CD4-positive, alpha-beta T cell treated with Interleukin-4 for 1 hour (primary cell): ENCODE measurements around the gene GPR179.

Experiments
- DNase-seq, 2 donors: peaks; one replicate each; pipeline ENCODE4 v3.0.0-alpha.2; 2020 to 2022

The GPR179 gene, protein sequence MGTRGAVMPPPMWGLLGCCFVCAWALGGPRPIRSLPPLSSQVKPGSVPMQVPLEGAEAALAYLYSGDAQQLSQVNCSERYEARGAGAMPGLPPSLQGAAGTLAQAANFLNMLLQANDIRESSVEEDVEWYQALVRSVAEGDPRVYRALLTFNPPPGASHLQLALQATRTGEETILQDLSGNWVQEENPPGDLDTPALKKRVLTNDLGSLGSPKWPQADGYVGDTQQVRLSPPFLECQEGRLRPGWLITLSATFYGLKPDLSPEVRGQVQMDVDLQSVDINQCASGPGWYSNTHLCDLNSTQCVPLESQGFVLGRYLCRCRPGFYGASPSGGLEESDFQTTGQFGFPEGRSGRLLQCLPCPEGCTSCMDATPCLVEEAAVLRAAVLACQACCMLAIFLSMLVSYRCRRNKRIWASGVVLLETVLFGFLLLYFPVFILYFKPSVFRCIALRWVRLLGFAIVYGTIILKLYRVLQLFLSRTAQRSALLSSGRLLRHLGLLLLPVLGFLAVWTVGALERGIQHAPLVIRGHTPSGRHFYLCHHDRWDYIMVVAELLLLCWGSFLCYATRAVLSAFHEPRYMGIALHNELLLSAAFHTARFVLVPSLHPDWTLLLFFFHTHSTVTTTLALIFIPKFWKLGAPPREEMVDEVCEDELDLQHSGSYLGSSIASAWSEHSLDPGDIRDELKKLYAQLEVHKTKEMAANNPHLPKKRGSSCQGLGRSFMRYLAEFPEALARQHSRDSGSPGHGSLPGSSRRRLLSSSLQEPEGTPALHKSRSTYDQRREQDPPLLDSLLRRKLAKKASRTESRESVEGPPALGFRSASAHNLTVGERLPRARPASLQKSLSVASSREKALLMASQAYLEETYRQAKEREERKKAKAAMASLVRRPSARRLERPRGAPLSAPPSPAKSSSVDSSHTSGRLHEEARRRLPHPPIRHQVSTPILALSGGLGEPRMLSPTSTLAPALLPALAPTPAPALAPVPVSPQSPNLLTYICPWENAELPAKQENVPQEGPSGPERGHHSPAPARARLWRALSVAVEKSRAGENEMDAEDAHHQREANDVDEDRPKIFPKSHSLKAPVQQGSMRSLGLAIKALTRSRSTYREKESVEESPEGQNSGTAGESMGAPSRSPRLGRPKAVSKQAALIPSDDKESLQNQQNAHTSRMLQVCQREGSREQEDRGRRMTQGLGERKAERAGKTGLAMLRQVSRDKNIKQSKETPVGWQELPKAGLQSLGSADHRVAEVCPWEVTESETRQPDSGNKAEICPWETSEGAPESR (N-terminal part only)

DNA sequence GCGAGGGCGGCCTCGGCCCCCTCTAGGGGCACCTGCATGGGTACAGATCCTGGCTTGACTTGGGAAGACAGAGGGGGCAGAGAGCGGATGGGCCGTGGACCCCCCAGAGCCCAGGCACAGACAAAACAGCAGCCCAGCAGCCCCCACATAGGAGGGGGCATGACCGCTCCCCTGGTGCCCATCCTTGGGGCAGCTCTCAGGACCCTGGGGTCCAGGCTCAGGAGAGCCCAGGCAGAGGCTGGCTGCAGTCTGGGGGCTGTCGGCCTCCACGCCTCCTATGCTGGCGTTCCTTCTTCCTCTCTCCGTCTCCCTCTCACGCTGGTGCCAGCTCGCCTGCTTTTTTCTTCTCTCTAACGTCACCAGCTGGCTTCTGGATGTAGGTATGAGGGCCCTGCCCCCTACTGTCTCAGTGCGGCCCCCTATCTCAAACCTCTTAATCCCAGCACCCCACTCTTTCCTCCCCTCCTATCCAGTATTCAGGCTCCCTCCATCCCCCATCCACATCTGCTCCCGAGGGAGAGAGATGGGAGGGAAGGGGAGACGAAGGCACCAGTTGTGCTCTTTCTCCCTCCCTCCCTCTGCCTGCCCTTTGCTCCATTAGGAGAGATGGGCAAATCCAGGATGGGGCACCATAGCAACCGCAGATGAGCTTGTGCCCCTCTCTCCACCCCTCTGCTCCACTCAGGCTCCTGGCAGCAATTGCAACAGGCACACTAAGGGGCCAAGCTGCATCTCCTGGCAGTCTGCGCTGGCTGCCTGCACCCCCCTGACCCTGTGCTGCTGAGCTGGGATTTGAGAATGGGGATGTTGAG, at the start of gene GPR179:
Gene GPR179 (minus strand): TSS at position 349 of the 812 bp plus-strand sequence. CDS start 167 bp downstream, at position 182.
- DNase-seq = no peak

DNA sequence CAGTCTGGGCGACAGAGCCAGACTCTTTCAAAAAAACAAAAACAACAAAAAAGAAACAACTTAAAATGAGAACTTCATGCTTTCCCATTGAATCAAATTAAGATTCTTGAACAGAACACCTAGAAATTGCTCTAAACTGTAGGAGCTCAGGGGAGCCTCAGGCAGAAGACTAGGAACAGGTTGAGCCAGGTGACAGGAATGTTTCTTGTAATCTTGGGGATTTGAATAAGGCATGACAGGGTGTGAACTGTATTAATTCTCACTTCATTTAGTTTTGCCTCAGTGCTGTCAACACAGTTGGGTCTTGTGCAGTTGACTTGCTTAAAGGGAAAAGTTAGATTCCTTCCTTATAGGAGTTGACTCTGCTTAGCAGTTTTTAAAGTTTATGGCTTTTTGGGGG, 35.7 kb upstream of the GPR179 start:
- DNase-seq = no peak

DNA sequence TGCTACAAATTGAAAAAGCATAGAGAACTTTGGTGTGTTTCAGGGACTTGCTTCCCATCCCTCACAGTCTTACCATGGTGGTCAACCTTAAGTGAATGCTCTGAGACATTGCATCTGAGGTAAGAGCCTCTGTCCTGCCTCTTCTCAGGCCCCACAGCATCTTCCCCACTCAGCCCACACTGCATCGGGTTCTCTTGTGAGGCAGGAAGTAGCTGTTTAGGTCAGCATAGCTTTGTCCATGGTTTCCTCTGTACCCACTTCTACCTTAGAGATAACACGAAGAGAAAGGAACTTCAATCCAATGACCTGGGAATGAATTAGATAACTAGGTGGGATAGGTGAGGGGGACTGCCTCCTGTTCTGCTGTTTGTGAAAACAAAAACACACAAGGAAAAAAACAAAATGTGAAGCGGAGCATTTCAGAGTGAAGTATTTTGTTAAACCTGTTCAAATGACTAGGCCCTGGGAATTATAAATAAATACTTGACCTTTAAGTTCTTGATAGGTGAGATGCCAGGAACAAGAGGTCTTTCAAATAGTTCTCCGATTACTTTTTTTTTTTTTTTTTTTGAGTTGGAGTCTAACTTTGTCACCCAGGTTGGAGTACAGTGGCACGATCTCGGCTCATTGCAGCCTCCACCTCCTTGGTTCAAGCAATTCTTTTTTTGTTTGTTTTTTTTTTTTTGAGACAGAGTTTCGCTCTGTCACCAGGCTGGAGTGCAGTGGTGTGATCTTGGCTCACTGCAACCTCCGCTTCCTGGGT, 25.5 kb upstream of the GPR179 start:
- DNase-seq = no peak

DNA sequence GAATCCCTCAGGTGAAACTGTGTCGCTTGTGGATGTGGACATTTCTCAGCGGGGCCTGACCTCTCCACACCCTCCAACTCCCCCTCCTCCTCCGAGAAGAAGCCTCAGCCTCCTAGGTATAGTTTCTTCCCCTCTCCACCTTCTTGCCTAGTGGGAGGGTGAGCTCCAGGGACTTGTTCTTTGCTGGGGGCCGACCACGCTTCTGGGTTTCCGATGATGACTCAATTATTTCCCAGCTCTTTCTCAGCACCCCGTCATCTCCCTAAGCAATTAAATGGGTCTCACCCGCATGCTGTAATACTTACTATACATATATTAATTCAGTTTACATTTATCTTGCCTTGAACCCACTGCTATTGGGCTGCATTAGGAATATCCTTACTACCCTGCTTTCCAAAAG, 21.0 kb upstream of the GPR179 start:
- DNase-seq = no peak

DNA sequence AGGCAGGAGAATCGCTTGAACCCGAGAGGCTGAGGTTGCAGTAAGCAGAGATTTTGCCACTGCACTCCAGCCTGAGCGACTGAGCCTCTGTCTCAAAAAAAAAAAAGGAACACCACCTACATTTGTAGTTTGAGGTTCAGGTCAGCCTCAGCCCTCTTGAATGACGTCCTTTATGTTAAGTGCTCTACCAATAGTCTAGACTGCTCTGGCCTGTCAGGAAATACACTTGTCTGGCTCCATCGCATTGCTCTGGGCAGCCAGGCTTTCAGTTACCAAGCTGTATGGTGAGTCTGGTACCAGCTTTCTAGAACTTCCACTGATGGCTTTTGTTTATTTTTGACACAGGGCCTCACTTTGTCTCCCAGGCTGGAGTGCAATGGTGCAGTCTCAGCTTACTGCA, 19.3 kb upstream of the GPR179 start:
- no peak for DNase-seq

DNA sequence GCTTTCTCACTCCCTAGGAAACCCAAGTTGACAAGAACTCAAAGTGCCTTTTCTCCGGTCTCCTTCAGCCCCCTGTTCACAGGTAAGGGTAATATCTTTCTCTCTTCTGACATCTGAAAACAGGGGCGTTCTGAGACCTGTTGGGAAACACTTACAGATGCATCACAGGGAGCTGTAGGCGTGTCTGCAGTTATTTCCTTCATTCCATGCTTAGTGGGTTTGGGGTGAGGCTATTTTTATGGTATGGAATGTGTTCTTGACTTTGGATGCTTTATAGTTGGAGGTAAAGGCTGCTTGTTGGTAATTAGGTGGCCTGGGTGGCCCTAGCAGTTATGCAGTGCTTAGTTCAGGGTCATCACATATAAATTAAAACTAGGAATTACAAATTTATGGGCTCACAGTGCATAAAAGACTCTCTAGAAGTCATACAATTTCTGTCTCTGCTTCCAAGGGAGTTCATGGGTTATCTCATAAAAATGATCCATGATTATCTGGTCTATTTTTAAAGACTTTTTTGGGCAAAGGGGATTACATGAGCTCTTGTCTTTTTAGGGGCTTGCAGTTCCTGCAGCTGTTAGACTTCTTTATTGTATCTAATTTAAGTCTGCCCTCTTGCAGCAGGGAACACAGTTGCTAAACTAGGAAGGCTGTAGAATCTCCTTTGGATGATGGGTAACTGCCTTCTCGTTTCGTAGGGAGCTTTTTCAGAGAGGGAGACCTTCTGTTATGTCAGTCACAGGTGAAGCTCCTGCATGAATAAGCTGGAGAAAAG, 18.1 kb upstream of the GPR179 start:
- DNase-seq = no peak

DNA sequence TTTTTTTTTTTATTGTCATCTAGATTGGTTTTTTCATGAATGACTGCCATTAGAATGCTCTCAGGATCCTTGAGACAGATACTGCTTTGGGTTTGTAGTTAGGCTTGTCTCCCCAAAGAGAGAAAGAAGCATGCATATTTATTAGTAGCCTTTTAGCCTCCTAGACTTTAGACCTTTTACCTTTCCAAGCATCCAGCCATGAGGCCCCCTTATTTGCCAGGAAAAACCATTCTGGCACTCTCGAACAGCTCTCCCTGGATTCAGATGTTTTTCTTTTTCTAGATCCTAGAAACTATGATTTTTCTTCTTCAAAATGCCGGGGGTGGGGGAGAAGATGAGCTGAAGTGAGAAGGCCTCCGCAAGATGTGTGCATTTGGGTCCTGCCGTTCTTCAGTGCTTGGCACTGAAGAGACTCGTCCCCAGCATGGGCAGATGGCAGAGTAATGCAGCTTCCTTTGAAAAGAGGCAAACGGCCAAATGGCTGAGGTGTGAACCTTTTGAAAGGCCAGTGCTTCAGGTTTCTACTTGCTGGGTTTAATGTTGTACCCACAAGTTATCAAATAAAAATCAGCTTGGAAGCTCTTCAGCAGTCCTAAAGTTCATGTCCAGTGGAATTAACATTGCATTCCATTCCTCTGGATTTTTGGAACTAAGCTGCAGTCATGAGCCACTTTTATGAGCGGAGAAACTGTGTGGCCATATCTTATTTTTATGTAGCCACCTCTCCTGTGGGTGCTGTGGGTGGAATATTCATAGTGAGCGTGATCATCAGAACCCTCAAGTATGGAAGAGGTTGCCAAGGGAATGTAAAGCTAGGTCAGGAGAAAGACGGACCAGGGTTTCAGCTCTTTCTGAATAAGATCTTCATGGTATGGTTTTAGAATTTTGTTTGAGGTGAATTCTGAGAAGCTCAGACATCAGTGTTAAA, 15.1 kb upstream of the GPR179 start:
- no peak for DNase-seq

DNA sequence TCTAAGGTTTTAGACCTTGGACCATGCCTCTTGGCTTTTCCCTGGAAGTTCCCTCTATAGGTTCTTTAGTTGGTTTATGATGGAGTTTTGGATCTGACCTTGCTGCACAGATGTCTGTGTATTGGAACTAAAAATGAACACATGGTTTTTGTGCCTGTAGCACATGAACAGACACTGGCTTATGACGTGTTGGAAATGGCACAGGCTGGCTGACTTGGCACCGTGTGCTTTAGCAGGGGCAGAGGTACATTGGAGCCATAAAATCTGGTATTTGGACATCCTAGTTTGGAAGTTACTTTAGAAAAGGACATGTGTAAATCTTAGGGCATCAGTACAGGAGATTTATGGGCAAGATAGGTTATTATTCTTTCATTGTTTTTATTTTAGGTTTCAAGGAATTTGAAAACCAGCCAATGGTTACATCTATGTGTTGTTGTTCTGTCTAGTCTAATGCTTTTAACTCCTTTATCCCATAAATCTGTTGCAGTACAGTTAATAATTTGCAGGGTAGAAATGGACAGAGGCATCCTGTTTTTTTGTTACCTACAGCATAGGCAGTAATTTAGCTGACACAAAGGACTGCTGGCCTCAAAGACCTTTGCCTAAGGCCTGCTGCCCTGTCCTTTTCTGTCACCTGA, 13.8 kb upstream of the GPR179 start:
- DNase-seq = no peak

DNA sequence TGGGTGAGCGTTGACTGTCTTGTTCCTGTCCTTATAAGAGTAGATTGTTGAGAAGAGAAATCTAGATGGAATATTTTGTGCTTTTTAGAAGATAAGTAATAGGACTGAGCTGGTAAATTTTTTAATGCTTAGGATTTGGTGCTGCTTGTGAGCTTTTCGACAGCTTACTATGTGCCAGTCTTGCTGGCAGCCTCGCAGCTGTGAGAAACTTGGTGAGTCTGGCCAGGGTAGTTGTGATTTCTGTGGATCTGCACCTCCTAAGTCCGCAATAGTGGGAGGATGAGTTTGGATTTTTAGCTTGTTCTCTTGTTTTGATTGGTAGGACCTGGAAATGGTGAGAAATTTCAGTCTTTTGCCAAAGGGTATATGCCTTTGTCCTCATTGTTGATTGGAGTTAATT, 11.5 kb upstream of the GPR179 start:
- no peak for DNase-seq

DNA sequence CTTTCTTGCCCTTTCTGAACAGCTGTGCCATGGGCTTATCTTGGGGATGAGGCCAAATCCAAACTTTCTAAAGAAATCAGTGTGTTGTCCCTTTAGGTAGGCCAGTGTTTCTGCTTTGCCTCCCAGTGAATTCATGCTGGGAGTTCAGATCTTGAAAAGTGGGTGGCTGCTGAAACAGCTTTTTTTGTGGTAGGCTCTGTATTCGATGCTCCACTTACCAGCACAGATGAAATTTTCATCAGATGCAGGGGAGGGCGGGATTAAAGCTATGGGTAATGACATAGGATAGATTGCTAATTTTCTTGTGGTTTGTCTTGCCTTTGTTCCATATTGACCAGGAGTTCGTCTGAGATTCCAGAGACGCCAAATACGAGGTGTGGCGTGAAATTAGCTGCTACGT, 10.7 kb upstream of the GPR179 start:
- DNase-seq = no peak

DNA sequence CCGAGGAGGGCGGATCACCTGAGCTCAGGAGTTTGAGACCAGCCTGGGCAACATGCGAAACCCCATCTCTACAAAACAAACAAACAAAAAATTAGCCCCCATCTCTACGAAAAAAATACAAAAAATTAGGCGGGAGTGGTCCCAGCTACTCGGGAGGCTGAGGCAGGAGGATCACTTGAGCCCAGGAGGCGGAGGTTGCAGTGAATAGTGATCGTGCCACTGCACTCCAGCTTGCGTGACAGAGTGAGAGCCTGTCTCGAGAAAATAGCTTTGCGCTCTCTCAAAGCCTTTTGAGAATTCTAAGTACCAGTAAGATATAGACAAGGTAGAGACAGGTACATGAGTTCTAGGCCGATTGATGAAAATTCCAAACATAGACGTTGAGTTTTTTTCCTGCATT, 9.9 kb upstream of the GPR179 start:
- no peak for DNase-seq

DNA sequence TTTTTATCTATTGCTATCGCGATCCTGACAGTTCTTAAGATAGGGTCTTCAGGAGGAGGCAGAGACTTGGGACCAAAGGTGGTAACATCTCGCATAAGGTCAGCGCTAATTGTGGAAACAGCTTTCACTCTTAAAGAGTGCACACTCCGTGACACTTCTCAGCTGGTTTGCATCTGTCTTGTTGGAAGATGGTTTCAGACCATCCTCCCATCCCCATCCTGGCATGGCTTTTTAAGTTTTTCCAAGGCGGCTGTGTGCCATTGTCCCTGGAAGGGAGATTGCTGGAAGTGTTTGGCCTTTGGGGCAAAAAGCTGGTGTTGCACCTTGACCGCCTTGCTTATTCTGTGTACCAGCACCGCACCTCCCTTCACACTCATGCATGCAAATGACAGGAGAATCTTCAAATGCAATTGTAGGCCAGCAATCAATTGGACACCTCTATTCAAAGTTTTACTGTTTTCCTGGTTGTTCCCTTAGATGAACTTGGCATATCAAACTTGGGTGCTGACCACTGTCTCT, 9.4 kb upstream of the GPR179 start:
- no peak for DNase-seq

DNA sequence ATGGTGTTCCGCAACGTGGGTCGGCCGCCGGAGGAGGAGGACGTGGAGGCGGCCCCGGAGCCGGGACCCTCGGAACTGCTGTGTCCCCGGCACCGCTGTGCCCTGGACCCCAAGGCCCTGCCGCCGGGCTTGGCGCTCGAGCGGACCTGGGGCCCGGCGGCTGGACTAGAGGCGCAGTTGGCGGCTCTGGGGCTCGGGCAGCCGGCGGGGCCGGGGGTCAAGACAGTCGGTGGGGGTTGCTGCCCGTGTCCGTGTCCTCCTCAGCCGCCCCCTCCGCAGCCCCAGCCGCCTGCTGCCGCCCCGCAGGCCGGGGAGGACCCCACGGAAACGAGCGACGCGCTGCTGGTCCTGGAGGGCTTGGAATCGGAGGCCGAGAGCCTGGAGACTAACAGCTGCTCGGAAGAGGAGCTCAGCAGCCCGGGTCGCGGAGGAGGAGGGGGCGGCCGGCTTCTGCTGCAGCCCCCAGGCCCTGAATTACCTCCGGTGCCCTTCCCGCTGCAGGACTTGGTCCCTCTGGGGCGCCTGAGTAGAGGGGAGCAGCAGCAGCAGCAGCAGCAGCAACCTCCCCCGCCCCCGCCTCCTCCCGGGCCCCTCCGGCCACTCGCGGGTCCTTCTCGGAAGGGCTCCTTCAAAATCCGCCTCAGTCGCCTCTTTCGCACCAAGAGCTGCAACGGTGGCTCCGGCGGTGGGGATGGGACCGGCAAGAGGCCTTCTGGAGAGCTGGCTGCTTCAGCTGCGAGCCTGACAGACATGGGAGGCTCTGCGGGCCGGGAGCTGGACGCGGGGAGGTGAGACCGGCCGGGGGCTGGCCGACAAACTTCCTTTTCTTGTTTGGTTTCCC, 8.7 kb upstream of the GPR179 start:
- DNase-seq = no peak

DNA sequence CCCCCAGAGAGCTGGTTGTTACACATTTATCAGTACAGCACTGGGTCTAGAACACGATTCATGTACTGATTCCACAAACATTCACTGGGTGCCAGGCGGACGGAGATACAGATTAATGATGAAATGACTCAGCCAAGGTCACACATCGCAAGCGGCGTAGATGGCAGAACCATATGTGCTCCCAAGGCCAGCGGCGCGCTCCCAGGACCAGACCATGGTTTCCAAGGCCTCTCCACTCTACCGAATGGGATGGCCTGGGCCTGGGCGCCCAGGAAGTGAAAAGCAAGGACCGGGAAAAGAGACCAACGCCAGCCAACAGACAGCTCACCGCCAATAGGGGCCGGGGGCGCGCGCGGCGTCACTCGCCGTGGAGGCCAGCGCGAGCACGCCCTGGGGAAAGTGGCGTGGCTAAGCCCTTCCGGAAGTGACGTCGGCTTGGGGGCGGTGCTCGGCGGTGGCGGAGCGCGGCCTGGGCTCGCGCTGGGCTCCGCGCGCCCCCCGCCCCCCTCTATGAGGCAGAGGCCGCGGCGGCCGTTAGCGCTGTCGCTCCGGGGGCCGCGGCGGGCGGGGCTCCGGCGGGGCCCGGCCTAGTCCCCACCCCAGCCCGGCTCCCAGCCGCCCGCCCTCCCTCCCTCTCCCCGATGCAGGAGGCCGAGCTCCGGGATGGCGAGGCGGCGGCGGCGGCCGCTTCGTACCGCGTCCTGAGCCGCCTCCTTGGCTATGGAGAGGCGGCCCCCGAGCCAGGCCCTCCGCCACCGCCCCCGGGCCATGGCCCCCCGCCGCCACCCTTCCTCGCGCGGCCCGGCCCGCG, 7.9 kb upstream of the GPR179 start, which contains the start of gene SOCS7:
Gene SOCS7 (plus strand): TSS at position 433 of the 811 bp plus-strand sequence. CDS start 209 bp downstream, at position 642.
- peak; percentile 90 to 93 for DNase-seq

DNA sequence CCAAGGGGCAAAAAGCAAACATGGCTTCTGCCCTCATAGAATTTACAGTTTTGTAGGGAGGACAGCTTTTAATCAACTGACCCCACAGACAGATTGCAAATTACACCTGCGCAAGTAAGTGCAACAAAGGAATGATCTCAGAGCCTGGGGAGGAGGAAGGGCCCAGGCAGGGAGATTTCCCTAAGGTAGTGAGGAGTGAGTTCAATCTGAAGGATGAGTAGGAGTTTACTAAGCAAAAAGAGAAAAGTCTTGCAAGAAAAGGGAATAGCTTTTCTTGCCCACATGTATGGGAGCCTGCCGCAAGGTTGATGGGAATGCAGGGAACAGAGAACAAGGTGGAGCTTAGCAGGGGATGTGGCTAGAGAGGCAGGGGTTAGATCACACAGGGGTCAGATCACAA, 6.3 kb upstream of the GPR179 start:
- no peak for DNase-seq

DNA sequence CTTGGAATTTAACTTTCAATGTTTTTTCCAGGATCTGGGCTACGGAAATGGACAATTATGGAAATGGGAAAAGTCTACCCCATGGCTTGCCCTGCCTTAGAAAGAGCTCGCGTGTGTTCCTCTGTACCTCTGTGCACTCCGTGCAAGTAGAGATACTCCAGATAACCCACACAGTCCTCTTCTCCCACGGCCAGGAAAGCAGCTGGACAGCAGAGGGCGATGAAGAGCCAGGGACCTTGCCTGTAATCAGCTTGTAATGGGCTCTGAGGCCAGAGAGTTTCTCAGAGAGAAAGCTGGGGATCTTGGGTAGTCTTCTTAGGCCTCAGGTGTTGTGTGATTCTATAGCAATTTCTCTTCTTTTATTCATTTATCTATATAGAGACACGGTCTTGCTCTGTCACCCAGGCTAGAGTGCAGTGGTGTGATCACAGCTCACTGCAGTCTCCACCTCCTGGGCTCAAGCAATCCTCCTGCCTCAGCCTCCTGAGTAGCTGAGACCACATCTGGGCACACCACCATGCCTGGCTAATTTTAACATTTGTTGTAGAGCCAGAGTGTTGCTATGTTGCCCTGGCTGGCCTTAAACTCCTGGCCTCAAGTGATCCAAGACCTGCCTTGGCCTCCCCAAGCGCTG, 5.5 kb upstream of the GPR179 start:
- DNase-seq = peak; percentile 85 to 88
